Breast epithelium (tissue), 3 donors: Measurements from ENCODE around the gene C1QL1.

Experiments used
- CTCF ChIP-seq, 3 donors: fragments of 450-650 bp; IDR thresholded peaks; one replicate each; pipeline ENCODE4 v1.5.1; 2016 to 2017; ENCODE audit warnings: antibody characterized with exemption in 3 of 3, mild to moderate bottlenecking in 3 of 3, moderate library complexity in 3 of 3
- POLR2AphosphoS5 ChIP-seq, 3 donors: sonication (generic); formaldehyde crosslinking; IDR thresholded peaks; one replicate each; pipeline ENCODE4 v1.6.1; 2017; ENCODE audit warnings: antibody characterized with exemption in 3 of 3

GRCh38 chr17:44934745-44935105 is 33.4 kb downstream of the C1QL1 start:
- no peak for TF ChIP-seq CTCF (IDR thresholded peaks at IDR 0.05)
- TF ChIP-seq POLR2AphosphoS5 (IDR thresholded peaks at IDR 0.05) = no peak
